ENCODE results near the gene SCAMP1. TPM values are rescaled to one million over a fixed set of nuclear protein-coding genes. Genes with fewer than 3 reads are reported as not detected.
A peak's percentile ranks its signal among the peaks of the same experiment; 100 is the strongest.

The SCAMP1 gene
- total and polyA plus RNA-seq, 2 of the 13 experiments (the other 11 are each of a cell fraction or from before 2014, with no cell fraction given), result 18.2 to 33.7 TPM

GRCh38 chr5:78369680-78370079 is 9.3 kb downstream of the SCAMP1 start (continued):
- no peak for TF ChIP-seq IKZF5 (CRISPR knock-in tag; IDR thresholded peaks at IDR 0.05)
- no peak for TF ChIP-seq NR2F6 (IDR thresholded peaks at IDR 0.05)
- no peak for TF ChIP-seq NR2F6 (CRISPR knock-in tag; IDR thresholded peaks at IDR 0.05)

- Histone ChIP-seq H3K79me2 (ENCODE audit: insufficient read depth, low read length) (peaks cover 29% of the 10 kb centered on the region), H3K4me2 (ENCODE audit: low read depth, low read length) (no peak overlapping the region), H3K4me3 (replicated peaks in 1 of 3; ENCODE audit: insufficient read depth in 1 of 3, low read depth in 2 of 3, low read length in 3 of 3) (no peak overlapping the region), H3K36me3 (replicated peaks in 1 of 2; ENCODE audit: control insufficient read depth in 1 of 2, insufficient read depth in 2 of 2, low read length in 2 of 2) (no peaks in the 10 kb centered on the region), H3K9me3 (ENCODE audit: low read length) (no peaks in the 10 kb centered on the region), H3K27ac (ENCODE audit: extremely low read length, insufficient read depth, low read length) (no peak overlapping the region), H3K4me1 (ENCODE audit: insufficient read depth, low read length) (no peaks in the 10 kb centered on the region), H3K9ac (ENCODE audit: insufficient read depth, low read depth, low read length) (no peak overlapping the region), H3K27me3 (ENCODE audit: control insufficient read depth in 1 of 2, insufficient read depth in 2 of 2, low read length in 2 of 2) (no peaks in the 10 kb centered on the region), H2AFZ (ENCODE audit: low read length) (no peak overlapping the region), H4K20me1 (ENCODE audit: insufficient read depth, low read length) (no peaks in the 10 kb centered on the region; the same call in 1 of the 2 replicates)
- no peak for ATAC-seq
- peak; percentile 68; the same call in 1 of the 2 replicates for TF ChIP-seq ZNF12 (CRISPR knock-in tag; IDR thresholded peaks at IDR 0.05)
- no peak for TF ChIP-seq CBX5 (CRISPR knock-in tag; IDR thresholded peaks at IDR 0.05; ENCODE audit: borderline replicate concordance)
- TF ChIP-seq KIAA2018 (CRISPR knock-in tag; IDR thresholded peaks at IDR 0.05; ENCODE audit: borderline replicate concordance), result no peak
- TF ChIP-seq CEBPB (IDR thresholded peaks at IDR 0.05; ENCODE audit: borderline replicate concordance, low read depth, low read length), result no peak
- no TSS peak for BruUV-seq (replicated peaks)
- intact Hi-C loops (cut with micrococcal nuclease; ENCODE audit: unreplicated experiment) (no loop called here), in situ Hi-C loops (cut with HindIII; ENCODE audit: extremely low pct_ligation_motif_present, low pct_unique_long_range_greater_than_20kb) (no loop called here)
- WGBS (ENCODE audit: low lambda C conversion rate), result 95% methylated on average over 1 of the region's 1 CpG
- CTCF ChIA-PET (ENCODE audit: low intra/inter-chr PET ratio, low total read pairs), result no interaction called here
- POLR2A ChIA-PET, result no interaction called here
- FAIRE-seq, result no peak
- no peak for DNase-seq (ENCODE audit: low spot score)
Observed at GRCh38 chr5:78373231-78373630, 12.8 kb downstream of the SCAMP1 start.

Measured in HepG2 (cell line).